SK-N-SH (cell line): ENCODE results near the gene NTN1.

Experiments used
- CHD2 ChIP-seq: fragments of 150-350 bp; IDR thresholded peaks from 2 replicates; pipeline ENCODE4 v1.6.1; 2018; ENCODE audit warnings: low read length; ENCODE audit not compliant: partially characterized antibody
- ELF1 ChIP-seq: IDR thresholded peaks from 2 replicates; pipeline ENCODE4 v1.4.0; 2012
- EZH2phosphoT487 ChIP-seq: fragments of 200-600 bp; sonication (generic); IDR thresholded peaks from 2 replicates; pipeline ENCODE4 v1.6.1; 2017; ENCODE audit warnings: low read depth, mixed run types, mild to moderate bottlenecking, antibody characterized with exemption, moderate library complexity, borderline replicate concordance
- NRF1 ChIP-seq: IDR thresholded peaks from 2 replicates; pipeline ENCODE4 v1.6.1; 2012; ENCODE audit warnings: low read depth, mild to moderate bottlenecking, low read length
- POLR2AphosphoS5 ChIP-seq: IDR thresholded peaks from 2 replicates; pipeline ENCODE4 v1.6.1; 2012; ENCODE audit warnings: low read depth, low read length
- RXRA ChIP-seq: IDR thresholded peaks from 2 replicates; pipeline ENCODE4 v1.4.0; 2012; ENCODE audit warnings: low read depth, mild to moderate bottlenecking, borderline replicate concordance
- SIN3A ChIP-seq: IDR thresholded peaks from 2 replicates; pipeline ENCODE4 v1.6.1; 2012; ENCODE audit warnings: low read depth, mild to moderate bottlenecking, low read length, moderate library complexity, borderline replicate concordance
- SMC3 ChIP-seq: IDR thresholded peaks from 2 replicates; pipeline ENCODE4 v1.6.1; 2012; ENCODE audit warnings: low read depth, low read length, improper control_type of control experiment
- TAF1 ChIP-seq: IDR thresholded peaks from 2 replicates; pipeline ENCODE4 v1.6.1; 2012; ENCODE audit warnings: low read depth, mild to moderate bottlenecking, low read length, moderate library complexity, borderline replicate concordance
- TF ChIP-seq, protein P1 (sequence below): fragments of 200-600 bp; sonication (generic); IDR thresholded peaks from 2 replicates; pipeline ENCODE4 v1.6.1; 2017; ENCODE audit warnings: antibody characterized with exemption, mild to moderate bottlenecking, moderate library complexity
- TF ChIP-seq, protein P2 (sequence below): IDR thresholded peaks from 2 replicates; pipeline ENCODE4 v1.4.0; 2012; ENCODE audit warnings: low read depth, borderline replicate concordance
- TF ChIP-seq, protein P3 (sequence below): IDR thresholded peaks from 2 replicates; pipeline ENCODE4 v1.4.0; 2012; ENCODE audit warnings: low read depth
- TF ChIP-seq, protein P4 (sequence below): fragments of 150-350 bp; IDR thresholded peaks from 2 replicates; pipeline ENCODE4 v1.6.1; 2017; ENCODE audit warnings: antibody characterized with exemption, low read length, low read depth, borderline replicate concordance
- TF ChIP-seq, protein P5 (sequence below): IDR thresholded peaks from 2 replicates; pipeline ENCODE4; 2012

DNA sequence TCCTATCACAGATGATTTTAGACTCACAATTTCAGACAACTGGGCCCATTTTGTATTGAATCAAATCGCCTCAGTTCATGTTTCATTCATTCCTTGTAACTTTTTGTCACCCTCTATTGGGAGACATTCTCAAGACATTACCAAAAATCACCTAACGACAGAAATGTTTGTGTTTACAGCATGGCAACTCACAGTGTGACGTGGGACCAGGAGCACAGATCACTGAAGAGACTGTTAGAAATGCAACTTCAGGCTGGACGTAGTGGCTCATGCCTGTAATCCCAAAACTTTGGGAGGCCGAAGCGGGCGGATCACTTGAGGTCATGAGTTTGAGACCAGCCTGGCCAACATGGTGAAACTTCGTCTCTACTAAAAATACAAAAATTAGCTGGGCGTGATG is 249.6 kb downstream of the NTN1 start:
- no peak for TF ChIP-seq SIN3A
- TF ChIP-seq POLR2AphosphoS5, result no peak
- TF ChIP-seq, protein P1, sequence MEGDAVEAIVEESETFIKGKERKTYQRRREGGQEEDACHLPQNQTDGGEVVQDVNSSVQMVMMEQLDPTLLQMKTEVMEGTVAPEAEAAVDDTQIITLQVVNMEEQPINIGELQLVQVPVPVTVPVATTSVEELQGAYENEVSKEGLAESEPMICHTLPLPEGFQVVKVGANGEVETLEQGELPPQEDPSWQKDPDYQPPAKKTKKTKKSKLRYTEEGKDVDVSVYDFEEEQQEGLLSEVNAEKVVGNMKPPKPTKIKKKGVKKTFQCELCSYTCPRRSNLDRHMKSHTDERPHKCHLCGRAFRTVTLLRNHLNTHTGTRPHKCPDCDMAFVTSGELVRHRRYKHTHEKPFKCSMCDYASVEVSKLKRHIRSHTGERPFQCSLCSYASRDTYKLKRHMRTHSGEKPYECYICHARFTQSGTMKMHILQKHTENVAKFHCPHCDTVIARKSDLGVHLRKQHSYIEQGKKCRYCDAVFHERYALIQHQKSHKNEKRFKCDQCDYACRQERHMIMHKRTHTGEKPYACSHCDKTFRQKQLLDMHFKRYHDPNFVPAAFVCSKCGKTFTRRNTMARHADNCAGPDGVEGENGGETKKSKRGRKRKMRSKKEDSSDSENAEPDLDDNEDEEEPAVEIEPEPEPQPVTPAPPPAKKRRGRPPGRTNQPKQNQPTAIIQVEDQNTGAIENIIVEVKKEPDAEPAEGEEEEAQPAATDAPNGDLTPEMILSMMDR, result no peak
- no peak for TF ChIP-seq EZH2phosphoT487
- TF ChIP-seq CHD2, result no peak
- TF ChIP-seq NRF1, result no peak
- TF ChIP-seq, protein P2, sequence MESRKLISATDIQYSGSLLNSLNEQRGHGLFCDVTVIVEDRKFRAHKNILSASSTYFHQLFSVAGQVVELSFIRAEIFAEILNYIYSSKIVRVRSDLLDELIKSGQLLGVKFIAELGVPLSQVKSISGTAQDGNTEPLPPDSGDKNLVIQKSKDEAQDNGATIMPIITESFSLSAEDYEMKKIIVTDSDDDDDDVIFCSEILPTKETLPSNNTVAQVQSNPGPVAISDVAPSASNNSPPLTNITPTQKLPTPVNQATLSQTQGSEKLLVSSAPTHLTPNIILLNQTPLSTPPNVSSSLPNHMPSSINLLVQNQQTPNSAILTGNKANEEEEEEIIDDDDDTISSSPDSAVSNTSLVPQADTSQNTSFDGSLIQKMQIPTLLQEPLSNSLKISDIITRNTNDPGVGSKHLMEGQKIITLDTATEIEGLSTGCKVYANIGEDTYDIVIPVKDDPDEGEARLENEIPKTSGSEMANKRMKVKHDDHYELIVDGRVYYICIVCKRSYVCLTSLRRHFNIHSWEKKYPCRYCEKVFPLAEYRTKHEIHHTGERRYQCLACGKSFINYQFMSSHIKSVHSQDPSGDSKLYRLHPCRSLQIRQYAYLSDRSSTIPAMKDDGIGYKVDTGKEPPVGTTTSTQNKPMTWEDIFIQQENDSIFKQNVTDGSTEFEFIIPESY, result no peak
- TF ChIP-seq ELF1, result no peak
- TF ChIP-seq RXRA, result no peak
- TF ChIP-seq SMC3, result no peak
- TF ChIP-seq TAF1, result no peak
- TF ChIP-seq, protein P3, sequence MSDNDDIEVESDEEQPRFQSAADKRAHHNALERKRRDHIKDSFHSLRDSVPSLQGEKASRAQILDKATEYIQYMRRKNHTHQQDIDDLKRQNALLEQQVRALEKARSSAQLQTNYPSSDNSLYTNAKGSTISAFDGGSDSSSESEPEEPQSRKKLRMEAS, result no peak
- TF ChIP-seq, protein P4, sequence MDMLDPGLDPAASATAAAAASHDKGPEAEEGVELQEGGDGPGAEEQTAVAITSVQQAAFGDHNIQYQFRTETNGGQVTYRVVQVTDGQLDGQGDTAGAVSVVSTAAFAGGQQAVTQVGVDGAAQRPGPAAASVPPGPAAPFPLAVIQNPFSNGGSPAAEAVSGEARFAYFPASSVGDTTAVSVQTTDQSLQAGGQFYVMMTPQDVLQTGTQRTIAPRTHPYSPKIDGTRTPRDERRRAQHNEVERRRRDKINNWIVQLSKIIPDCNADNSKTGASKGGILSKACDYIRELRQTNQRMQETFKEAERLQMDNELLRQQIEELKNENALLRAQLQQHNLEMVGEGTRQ, result no peak
- TF ChIP-seq, protein P5, sequence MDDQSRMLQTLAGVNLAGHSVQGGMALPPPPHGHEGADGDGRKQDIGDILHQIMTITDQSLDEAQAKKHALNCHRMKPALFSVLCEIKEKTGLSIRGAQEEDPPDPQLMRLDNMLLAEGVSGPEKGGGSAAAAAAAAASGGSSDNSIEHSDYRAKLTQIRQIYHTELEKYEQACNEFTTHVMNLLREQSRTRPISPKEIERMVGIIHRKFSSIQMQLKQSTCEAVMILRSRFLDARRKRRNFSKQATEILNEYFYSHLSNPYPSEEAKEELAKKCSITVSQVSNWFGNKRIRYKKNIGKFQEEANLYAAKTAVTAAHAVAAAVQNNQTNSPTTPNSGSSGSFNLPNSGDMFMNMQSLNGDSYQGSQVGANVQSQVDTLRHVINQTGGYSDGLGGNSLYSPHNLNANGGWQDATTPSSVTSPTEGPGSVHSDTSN, result no peak
